SIG-M5 (cell line): ENCODE results near the gene PSMF1.

Experiments used
- DNase-seq: peaks from one replicate; lab custom pipeline; 2025; lab: John Stamatoyannopoulos, UW

Gene PSMF1

GRCh38 chr20:1164871-1165270 is 46.5 kb downstream of the PSMF1 start:
- no peak for DNase-seq

DNA sequence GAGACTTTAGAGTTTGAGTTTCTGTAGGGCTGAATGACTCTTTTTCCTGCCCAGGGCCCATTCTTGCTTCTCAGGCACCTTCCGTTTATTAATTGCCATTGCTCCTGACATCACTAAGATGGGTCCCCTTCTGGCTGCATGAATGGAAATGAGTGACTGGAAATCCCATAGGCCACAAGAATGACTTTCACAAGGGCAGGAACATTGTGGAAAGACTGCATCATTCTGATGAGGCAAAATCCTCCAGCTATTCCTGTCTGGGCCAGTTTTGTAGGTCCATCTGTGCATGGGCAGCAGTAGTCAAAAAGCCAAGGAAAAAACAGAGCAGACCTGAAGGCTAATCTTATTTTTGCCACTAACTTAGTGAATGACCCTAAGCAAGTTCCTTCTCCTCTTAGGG is 47.1 kb downstream of the PSMF1 start:
- DNase-seq, result no peak

DNA sequence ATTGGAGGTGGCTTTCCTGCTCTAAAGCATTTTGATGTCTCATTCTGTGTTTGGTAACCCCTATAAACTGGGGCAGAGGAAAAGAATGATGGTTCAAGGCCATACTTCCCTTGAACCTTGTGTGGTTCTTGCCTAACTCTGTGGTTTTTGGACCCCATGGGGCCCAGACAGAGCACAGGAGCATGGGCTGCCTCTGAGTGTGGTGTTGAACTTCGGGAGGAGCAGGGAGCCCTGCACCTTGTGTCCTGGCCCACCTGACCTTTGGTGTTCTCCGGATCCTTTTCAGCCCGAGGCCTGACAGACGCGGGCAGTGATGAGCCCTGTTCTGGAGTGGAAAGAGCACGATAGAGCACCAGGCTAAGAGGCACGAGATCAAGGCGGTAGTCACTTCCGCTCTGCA is 47.5 kb downstream of the PSMF1 start:
- no peak for DNase-seq

DNA sequence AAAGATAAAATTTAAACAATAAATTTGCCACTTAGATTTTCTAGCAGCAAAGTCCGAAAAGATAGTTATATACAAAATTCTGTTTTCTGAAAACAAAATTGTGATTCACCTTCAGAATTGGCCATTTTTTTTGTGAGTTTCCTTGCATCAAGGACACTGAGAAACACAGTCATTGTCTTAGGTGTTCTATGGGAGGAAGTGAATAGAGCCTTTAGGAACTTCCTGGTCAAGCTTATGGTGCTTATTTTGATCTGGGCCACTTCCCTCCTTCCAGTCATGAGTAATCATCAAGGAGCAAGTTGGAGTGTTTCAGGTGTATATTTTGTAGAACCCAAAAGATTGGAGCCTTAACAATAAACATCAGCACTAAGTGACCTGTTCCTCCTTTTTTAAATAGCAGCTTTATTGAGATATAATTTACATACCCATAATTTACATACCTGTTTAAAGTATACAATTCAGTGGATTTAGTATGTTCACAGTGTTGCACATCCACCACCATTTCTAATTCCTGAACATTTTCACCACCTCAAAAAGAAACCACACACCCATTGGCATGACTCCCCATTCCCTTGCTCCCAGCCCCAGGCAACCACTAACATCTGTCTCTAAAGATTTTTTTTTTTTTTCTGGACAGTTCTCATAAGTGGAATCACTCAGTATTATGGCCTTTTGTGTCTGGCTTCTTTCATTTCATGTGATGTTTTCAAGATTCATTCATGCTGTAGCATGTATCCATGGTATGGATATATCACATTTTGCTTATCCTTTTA is 48.7 kb downstream of the PSMF1 start:
- no peak for DNase-seq

DNA sequence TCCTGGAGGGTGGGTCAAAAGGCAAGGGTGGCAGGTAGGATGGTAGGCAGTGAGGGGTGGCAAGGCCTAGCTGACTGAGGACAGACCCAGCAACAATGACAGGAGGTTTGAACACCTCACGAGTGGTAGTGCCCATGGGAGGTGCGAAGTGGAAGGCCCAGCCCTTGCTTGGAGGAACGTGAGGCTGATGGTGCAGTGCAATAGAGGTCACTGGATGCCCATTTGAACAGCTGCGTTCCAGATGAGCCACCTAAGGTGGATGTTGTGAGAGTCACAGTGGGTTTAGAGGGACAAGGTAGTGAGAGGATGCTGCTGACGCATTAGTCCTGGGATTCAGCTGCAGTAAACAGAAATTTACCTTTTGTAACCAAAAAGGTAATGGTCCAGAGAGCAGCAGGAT is 50.8 kb downstream of the PSMF1 start:
- DNase-seq, result no peak

- no peak for DNase-seq
Observed at GRCh38 chr20:1171461-1172093, 53.2 kb downstream of the PSMF1 start.

- no peak for DNase-seq
Observed at GRCh38 chr20:1173698-1174097, 55.3 kb downstream of the PSMF1 start.

DNA sequence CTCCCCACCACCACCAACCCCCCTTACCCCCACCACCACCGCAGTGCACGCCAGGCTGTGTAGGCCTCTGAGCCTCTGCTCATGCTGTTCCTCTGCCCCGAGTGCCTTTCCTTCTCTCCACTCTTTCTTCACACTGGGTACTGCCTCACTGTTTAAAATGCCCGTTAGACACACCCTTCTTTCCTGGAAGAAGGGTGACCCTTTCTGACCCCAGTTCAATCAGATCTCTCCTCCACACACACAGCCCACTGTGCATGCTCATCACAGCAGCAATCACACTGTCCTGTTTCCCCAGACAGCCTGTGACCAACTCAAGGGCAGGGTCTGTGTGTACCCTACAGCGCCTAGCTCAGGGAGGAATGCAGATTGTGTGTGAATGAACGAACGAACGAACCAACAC is 56.4 kb downstream of the PSMF1 start:
- DNase-seq, result no peak

GRCh38 chr20:1177680-1178079 is 59.3 kb downstream of the PSMF1 start:
- DNase-seq, result no peak

GRCh38 chr20:1178103-1178502 is 59.7 kb downstream of the PSMF1 start:
- DNase-seq, result no peak

DNA sequence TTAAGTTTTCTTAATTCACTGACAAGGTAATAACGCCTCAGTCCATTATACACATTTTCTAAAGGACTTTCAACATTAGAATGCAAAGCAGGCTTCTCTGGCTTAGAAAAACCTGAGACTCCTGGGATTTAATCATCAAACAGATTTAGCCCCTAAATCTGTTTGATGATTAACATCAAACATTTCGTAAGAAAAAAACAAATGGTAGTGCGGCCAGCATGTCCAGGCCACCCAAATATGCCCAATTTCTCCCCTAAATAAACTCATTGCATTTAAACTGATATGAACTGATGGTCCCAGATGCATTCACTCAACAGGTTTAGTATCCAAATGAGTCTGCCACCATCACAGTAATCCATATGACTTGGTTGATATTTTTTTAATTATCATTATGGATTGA is 60.2 kb downstream of the PSMF1 start:
- no peak for DNase-seq

- no peak for DNase-seq
Observed at GRCh38 chr20:1180949-1181348, 62.5 kb downstream of the PSMF1 start.

DNA sequence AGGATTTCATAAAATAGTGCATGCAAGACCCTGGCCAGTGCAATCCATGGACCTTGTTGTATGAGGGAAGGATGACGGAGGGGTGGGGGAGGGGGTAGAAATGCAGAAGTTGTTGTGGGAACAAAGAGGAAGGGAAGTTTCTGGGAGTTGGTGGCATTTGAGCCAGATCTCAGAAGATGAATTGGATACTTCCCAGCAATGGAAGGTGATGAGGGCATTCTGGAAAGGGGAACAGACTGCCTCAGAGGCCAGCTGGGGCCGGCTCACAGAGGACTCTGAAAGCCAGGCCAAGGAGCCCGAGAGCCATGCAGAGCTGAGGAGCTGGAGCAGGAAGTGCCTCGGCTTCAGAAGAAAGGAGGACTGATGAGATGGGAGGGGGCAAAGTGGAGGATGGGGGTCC is 63.7 kb downstream of the PSMF1 start:
- DNase-seq, result no peak

DNA sequence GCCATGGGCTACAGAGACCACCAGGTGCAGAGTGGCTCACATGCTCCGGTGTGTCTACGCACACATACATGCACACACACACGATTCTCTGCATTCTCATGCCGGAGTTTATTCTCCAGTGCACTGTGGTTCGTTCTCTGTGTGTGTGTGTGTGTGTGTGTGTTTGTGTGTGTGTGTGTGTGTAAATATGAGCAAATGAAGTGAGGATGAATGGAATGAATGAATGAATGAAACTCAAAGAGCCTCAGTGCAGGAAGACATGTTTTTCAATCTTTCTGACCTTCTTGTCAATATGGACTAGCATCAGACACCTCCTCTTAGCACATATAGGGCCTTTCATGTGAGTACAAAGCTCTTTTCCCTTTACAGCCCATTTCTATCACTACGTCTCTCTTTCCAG is 64.8 kb downstream of the PSMF1 start:
- no peak for DNase-seq

GRCh38 chr20:1184260-1184637 is 65.8 kb downstream of the PSMF1 start:
- DNase-seq, result no peak

DNA sequence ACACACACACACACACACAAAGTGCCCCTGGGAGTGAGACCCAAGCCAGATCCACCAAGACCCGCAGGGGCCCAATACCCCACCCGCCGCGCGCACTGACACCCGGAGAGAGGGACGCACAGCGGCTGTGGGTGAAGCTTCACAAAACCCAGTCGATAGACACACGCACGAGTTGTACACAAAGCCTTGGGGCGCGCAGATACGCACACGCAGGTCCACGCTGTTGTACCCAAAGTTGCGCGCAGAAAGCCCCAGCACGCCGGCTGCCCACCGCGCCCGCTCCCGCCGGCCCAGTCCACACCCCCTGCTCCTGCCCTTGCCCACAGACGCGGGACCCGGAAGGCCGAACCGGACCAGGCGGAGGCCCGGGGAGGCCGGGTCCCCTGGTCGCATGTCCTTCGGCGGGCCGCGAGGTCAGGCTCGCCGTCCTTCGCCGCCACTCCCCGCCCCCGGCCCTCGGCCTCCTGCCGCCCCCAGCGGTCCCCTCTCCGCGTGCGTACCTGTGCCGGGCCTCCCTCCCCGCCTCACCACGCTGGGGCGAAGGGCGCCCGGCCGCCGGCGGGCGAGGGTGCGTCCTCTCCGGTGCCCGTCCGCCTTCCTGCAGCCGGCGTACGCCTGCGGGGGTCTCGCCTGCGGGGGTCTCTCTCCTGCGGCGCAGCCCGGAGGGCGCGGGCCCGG is 66.4 kb downstream of the PSMF1 start, which contains the start of gene TMEM74B:
TMEM74B (minus strand) TSS at position 344 of the 678 bp plus-strand sequence. CDS start 1,180 bp downstream, outside the sequence.
- DNase-seq, result no peak

- no peak for DNase-seq
Observed at GRCh38 chr20:1185316-1185741, 66.9 kb downstream of the PSMF1 start.

GRCh38 chr20:1185790-1186334 is 67.5 kb downstream of the PSMF1 start:
- no peak for DNase-seq

- no peak for DNase-seq
Observed at GRCh38 chr20:1186367-1186991, 68.1 kb downstream of the PSMF1 start.

GRCh38 chr20:1187605-1188171 is 69.3 kb downstream of the PSMF1 start:
- no peak for DNase-seq

- no peak for DNase-seq
Observed at GRCh38 chr20:1188347-1188746, 69.9 kb downstream of the PSMF1 start.

- no peak for DNase-seq
Observed at GRCh38 chr20:1189827-1190226, 71.4 kb downstream of the PSMF1 start.
